DMS53 treated with DMSO at 0.1 percent for 48 hours (cell line): Measurements from ENCODE around the gene TBC1D1.

Experiments
- DNase-seq: peaks from one replicate; lab custom pipeline; 2025; ENCODE audit not compliant: unreplicated experiment; lab: John Stamatoyannopoulos, UW

Gene TBC1D1

GRCh38 chr4:38119668-38120385 lies 228.9 kb downstream of the TBC1D1 start:
- no peak for DNase-seq

- no peak for DNase-seq
Measured at GRCh38 chr4:38120772-38121171, 229.9 kb downstream of the TBC1D1 start.

GRCh38 chr4:38122060-38122459 lies 231.2 kb downstream of the TBC1D1 start:
- no peak for DNase-seq

GRCh38 chr4:38123555-38123954 lies 232.7 kb downstream of the TBC1D1 start:
- no peak for DNase-seq

- DNase-seq = no peak
Measured at GRCh38 chr4:38124961-38125360, 234.1 kb downstream of the TBC1D1 start.

GRCh38 chr4:38125816-38126215 lies 234.9 kb downstream of the TBC1D1 start:
- peak; percentile 16 for DNase-seq

- DNase-seq = no peak
Measured at GRCh38 chr4:38128478-38129459, 237.9 kb downstream of the TBC1D1 start.

- DNase-seq = no peak
Measured at GRCh38 chr4:38129460-38130227, 238.8 kb downstream of the TBC1D1 start.

- no peak for DNase-seq
Measured at GRCh38 chr4:38130884-38131283, 240.0 kb downstream of the TBC1D1 start.

- peak; percentile 72 for DNase-seq
Measured at GRCh38 chr4:38131371-38132091, 240.6 kb downstream of the TBC1D1 start.

- peak; percentile 61 for DNase-seq
Measured at GRCh38 chr4:38132107-38132673, 241.3 kb downstream of the TBC1D1 start.

- peak; percentile 93 for DNase-seq
Measured at GRCh38 chr4:38132843-38133662, 242.2 kb downstream of the TBC1D1 start.

- DNase-seq = no peak
Measured at GRCh38 chr4:38133711-38134480, 243.0 kb downstream of the TBC1D1 start.

GRCh38 chr4:38135201-38135600 lies 244.3 kb downstream of the TBC1D1 start:
- no peak for DNase-seq

GRCh38 chr4:38136604-38137003 lies 245.7 kb downstream of the TBC1D1 start:
- no peak for DNase-seq

GRCh38 chr4:38137080-38137479 lies 246.2 kb downstream of the TBC1D1 start:
- no peak for DNase-seq

- no peak for DNase-seq
Measured at GRCh38 chr4:38138363-38138762, 247.5 kb downstream of the TBC1D1 start.

GRCh38 chr4:38139187-38139586 lies 248.3 kb downstream of the TBC1D1 start:
- DNase-seq = no peak
